Stimulated activated naive B cell treated with anti-CD40 and anti-IgM and Interleukin-4, amounts not matched to agents 10 μg/mL and 1 μg/mL and 100 μg/mL, for 72 hours (primary cell): ENCODE results near the gene MPC1L.

Source experiments
- ATAC-seq, 2 donors: fragments of 150-1000 bp; cut with Tn5 transposase; replicated peaks; 2 replicates each; pipeline ENCODE4 v1.10.0; 2021; ENCODE audit warnings: moderate library complexity in 1 of 2
- DNase-seq: peaks from one replicate; pipeline ENCODE4 v3.0.0; 2021
- H3K27ac Mint-ChIP-seq: one replicate; pipeline ENCODE4 v1.8.0; 2022; ENCODE audit warnings: mild to moderate bottlenecking, mixed read lengths
- H3K27me3 Mint-ChIP-seq, 2 donors: one replicate each; pipeline ENCODE4 v1.8.0; 2022; ENCODE audit warnings: mixed read lengths in 2 of 2
- H3K36me3 Mint-ChIP-seq, 2 donors: one replicate each; pipeline ENCODE4 v1.8.0; 2022; ENCODE audit warnings: mixed read lengths in 2 of 2, mild to moderate bottlenecking in 1 of 2
- H3K4me1 Mint-ChIP-seq, 2 donors: one replicate each; pipeline ENCODE4 v1.8.0; 2022; ENCODE audit warnings: mixed read lengths in 2 of 2, mild to moderate bottlenecking in 1 of 2
- H3K4me3 Mint-ChIP-seq, 2 donors: one replicate each; pipeline ENCODE4 v1.8.0; 2022; ENCODE audit warnings: mild to moderate bottlenecking in 2 of 2, mixed read lengths in 2 of 2, moderate library complexity in 1 of 2
- H3K9me3 Mint-ChIP-seq, 2 donors: one replicate each; pipeline ENCODE4 v1.8.0; 2022; ENCODE audit warnings: mixed read lengths in 2 of 2, mild to moderate bottlenecking in 1 of 2

Gene MPC1L

GRCh38 chrX:40647307-40648197, 24.3 kb downstream of the MPC1L start, which contains the start of gene CXorf38:
TSS of gene CXorf38 (minus strand) at chrX:40647561. CDS start at chrX:40647520, 41 bp downstream.
- Mint-ChIP-seq H3K27ac (peak within 1 kb of the TSS; percentile 96), H3K36me3 (peaks cover 21 to 36% of the 10 kb centered on the region in 2 donors), H3K9me3 (no peaks in the 10 kb centered on the region), H3K4me3 (peak within 1 kb of the TSS; percentile 89 to 96), H3K27me3 (no peaks in the 10 kb centered on the region), H3K4me1 (peaks cover 28% of the 10 kb centered on the region in 2 donors)
- DNase-seq (peak; percentile 96), ATAC-seq (peak; percentile 75 to 78)

GRCh38 chrX:40651620-40652223, 28.5 kb downstream of the MPC1L start:
- Mint-ChIP-seq H3K36me3 (peaks cover 8 to 24% of the 10 kb centered on the region in 2 donors), H3K4me3 (no peak overlapping the region), H3K27ac (no peak overlapping the region), H3K9me3 (no peaks in the 10 kb centered on the region), H3K4me1 (peaks cover 9 to 11% of the 10 kb centered on the region in 2 donors), H3K27me3 (no peaks in the 10 kb centered on the region)
- peak; percentile 56 for DNase-seq
- no peak for ATAC-seq

- Mint-ChIP-seq H3K27me3 (no peaks in the 10 kb centered on the region), H3K9me3 (no peaks in the 10 kb centered on the region), H3K4me3 (no peak overlapping the region), H3K27ac (no peak overlapping the region), H3K36me3 (peaks cover 6 to 27% of the 10 kb centered on the region in 2 donors), H3K4me1 (peaks cover 5 to 11% of the 10 kb centered on the region in 2 donors)
- DNase-seq (no peak), ATAC-seq (peak; percentile 70 to 83)
Observed at GRCh38 chrX:40652664-40653063, 29.4 kb downstream of the MPC1L start.

- H3K4me3 Mint-ChIP-seq = no peak overlapping the region
- no peak overlapping the region for H3K27ac Mint-ChIP-seq
- peaks cover 3 to 11% of the 10 kb centered on the region in 2 donors for H3K4me1 Mint-ChIP-seq
- H3K27me3 Mint-ChIP-seq = no peaks in the 10 kb centered on the region
- no peaks in the 10 kb centered on the region for H3K9me3 Mint-ChIP-seq
- ATAC-seq (no peak), DNase-seq (no peak)
- H3K36me3 Mint-ChIP-seq = peaks cover 6 to 27% of the 10 kb centered on the region in 2 donors
Observed at GRCh38 chrX:40653535-40653934, 30.3 kb downstream of the MPC1L start.

- H3K9me3 Mint-ChIP-seq = no peaks in the 10 kb centered on the region
- no peak overlapping the region for H3K4me3 Mint-ChIP-seq
- no peaks in the 10 kb centered on the region for H3K27me3 Mint-ChIP-seq
- H3K27ac Mint-ChIP-seq = no peak overlapping the region
- no peak for DNase-seq
- peaks cover 0 to 2% of the 10 kb centered on the region in 2 donors for H3K4me1 Mint-ChIP-seq
- no peak for ATAC-seq
- peaks cover 6 to 49% of the 10 kb centered on the region in 2 donors for H3K36me3 Mint-ChIP-seq
Observed at GRCh38 chrX:40660381-40660780, 37.2 kb downstream of the MPC1L start.

GRCh38 chrX:40661489-40661888, 38.3 kb downstream of the MPC1L start:
- no peak for ATAC-seq
- DNase-seq = no peak
- no peak overlapping the region for H3K27ac Mint-ChIP-seq
- peaks cover 6 to 8% of the 10 kb centered on the region in 2 donors for H3K4me1 Mint-ChIP-seq
- peaks cover 8 to 59% of the 10 kb centered on the region in 2 donors for H3K36me3 Mint-ChIP-seq
- no peak overlapping the region for H3K4me3 Mint-ChIP-seq
- no peaks in the 10 kb centered on the region for H3K9me3 Mint-ChIP-seq
- H3K27me3 Mint-ChIP-seq = no peaks in the 10 kb centered on the region

GRCh38 chrX:40663078-40663740, 40.0 kb downstream of the MPC1L start:
- no peak for DNase-seq
- Mint-ChIP-seq H3K27ac (peak overlapping the region; percentile 25), H3K36me3 (peaks cover 17 to 65% of the 10 kb centered on the region in 2 donors), H3K4me3 (no peak overlapping the region), H3K4me1 (peaks cover 6 to 8% of the 10 kb centered on the region in 2 donors), H3K27me3 (no peaks in the 10 kb centered on the region), H3K9me3 (no peaks in the 10 kb centered on the region)
- ATAC-seq = peak in 1 of 2 donors; percentile 23

- no peaks in the 10 kb centered on the region for H3K27me3 Mint-ChIP-seq
- H3K4me1 Mint-ChIP-seq = peaks cover 6 to 8% of the 10 kb centered on the region in 2 donors
- DNase-seq (no peak), ATAC-seq (no peak)
- no peak overlapping the region for H3K4me3 Mint-ChIP-seq
- H3K27ac Mint-ChIP-seq = peak overlapping the region; percentile 20
- H3K36me3 Mint-ChIP-seq = peaks cover 17 to 65% of the 10 kb centered on the region in 2 donors
- no peaks in the 10 kb centered on the region for H3K9me3 Mint-ChIP-seq
Observed at GRCh38 chrX:40663880-40664630, 40.8 kb downstream of the MPC1L start.

GRCh38 chrX:40671126-40671525, 47.9 kb downstream of the MPC1L start:
- ATAC-seq = no peak
- Mint-ChIP-seq H3K36me3 (peaks cover 22 to 55% of the 10 kb centered on the region in 2 donors), H3K4me3 (no peak overlapping the region), H3K27ac (no peak overlapping the region), H3K9me3 (no peaks in the 10 kb centered on the region), H3K4me1 (peaks cover 4 to 5% of the 10 kb centered on the region in 2 donors), H3K27me3 (no peaks in the 10 kb centered on the region)
- DNase-seq = no peak
